EH (cell line): ENCODE data around the gene RTL1.

Experiments used
- DNase-seq: peaks from one replicate; pipeline ENCODE4 v3.0.0-alpha.2; 2015; ENCODE audit warnings: low read depth

The RTL1 gene

GRCh38 chr14:100834082-100834793, 69.3 kb downstream of the RTL1 start:
- no peak for DNase-seq

- no peak for DNase-seq
These were observed 71.1 kb downstream of the RTL1 start for GRCh38 chr14:100832311-100832960.

GRCh38 chr14:100830681-100831080, 72.8 kb downstream of the RTL1 start:
- DNase-seq, result no peak
